Prostate gland (tissue), 2 donors: Measurements from ENCODE around the gene DLGAP1. TPM values are rescaled to one million over a fixed set of nuclear protein-coding genes. Genes with fewer than 3 reads are reported as not detected.
A peak's percentile ranks its signal among the peaks of the same experiment; 100 is the strongest.

Source experiments
- DNase-seq: peaks from one replicate; pipeline ENCODE4 v3.0.0-alpha.2; 2019; ENCODE audit warnings: low spot score
- H3K27ac ChIP-seq, 2 donors: fragments of 200-600 bp; sonication (generic); 2 replicates each; pipeline ENCODE4 v1.5.1; 2017 to 2019
- H3K27me3 ChIP-seq: fragments of 200-600 bp; sonication (generic); replicated peaks from 2 replicates; pipeline ENCODE4 v1.5.1; 2019; ENCODE audit not compliant: insufficient read depth
- H3K36me3 ChIP-seq, 2 donors: fragments of 200-600 bp; sonication (generic); 1 replicate in 1 of 2; 2 replicates in 1 of 2; pipeline versions ENCODE4 v1.5.1 to v1.8.1; 2017 to 2019
- H3K4me1 ChIP-seq: fragments of 200-600 bp; sonication (generic); replicated peaks from 2 replicates; pipeline ENCODE4 v1.5.1; 2019
- H3K4me3 ChIP-seq, 2 donors: fragments of 200-600 bp; sonication (generic); 2 replicates each; pipeline ENCODE4 v1.5.1; 2017 to 2019
- H3K9me3 ChIP-seq: fragments of 200-600 bp; sonication (generic); 2 replicates; pipeline ENCODE4 v1.5.1; 2017
- CTCF ChIP-seq, 4 experiments: fragments of 200-600 bp in 2 of 4; fragments of 450-650 bp in 2 of 4; sonication (generic) in 2 of 4; IDR thresholded peaks; 1 replicate in 3 of 4; 2 replicates in 1 of 4; pipeline ENCODE4 v1.5.1; 2016 to 2019; ENCODE audit warnings: antibody characterized with exemption in 4 of 4, mild to moderate bottlenecking in 2 of 4, moderate library complexity in 2 of 4
- POLR2A ChIP-seq: fragments of 450-650 bp; IDR thresholded peaks from one replicate; pipeline ENCODE4 v1.6.1; 2016; ENCODE audit warnings: antibody characterized with exemption, mild to moderate bottlenecking
- POLR2AphosphoS5 ChIP-seq: sonication (generic); formaldehyde crosslinking; IDR thresholded peaks from one replicate; pipeline ENCODE4 v1.6.1; 2017; ENCODE audit warnings: antibody characterized with exemption
- WGBS: methylation state at CpG from one replicate; pipeline ENCODE4 v1.1.5; 2018; 5-methylcytosine and 5-hydroxymethylcytosine counted together
- intact Hi-C: fragments of 100-400 bp; cut with DNase I; formaldehyde crosslinking; loops from one replicate; pipeline ENCODE4 v1.14.2; 2022
- total RNA-seq, 2 donors: library from RNA; depleted of rRNA; stranded (reverse); fragments of >200 nt; gene quantifications; one replicate each; pipeline ENCODE4 v1.1.0, GENCODE V29; 2016

The DLGAP1 gene
- total RNA-seq, 2 donors from 2014 or later, result 42.2 to 66.7 TPM

- Histone ChIP-seq H3K9me3 (no peaks in the 10 kb centered on the region), H3K27ac (peak overlapping the region; percentile 99), H3K36me3 (no peaks in the 10 kb centered on the region), H3K4me1 (peaks cover 20% of the 10 kb centered on the region), H3K27me3 (no peaks in the 10 kb centered on the region), H3K4me3 (peak overlapping the region; percentile 67 to 91)
- WGBS, result 5% methylated on average over 21 of the region's 21 CpGs
- peak; percentile 76 for DNase-seq
- intact Hi-C loops, result loop anchor here (5.0 kb wide), 1 partner anchor 171 kb away; no protein-coding TSS in a partner anchor
- no peak for TF ChIP-seq CTCF (IDR thresholded peaks at IDR 0.05)
- peak; percentile 34 for TF ChIP-seq POLR2A
- TF ChIP-seq POLR2AphosphoS5, result peak; percentile 85
These were observed 1001.4 kb downstream of the DLGAP1 start for GRCh38 chr18:3453540-3454364.

- H3K4me3 ChIP-seq, result peak overlapping the region; percentile 67 to 91
- no peaks in the 10 kb centered on the region for H3K27me3 ChIP-seq
- DNase-seq, result no peak
- TF ChIP-seq CTCF (IDR thresholded peaks at IDR 0.05) (no peak), POLR2A (no peak), POLR2AphosphoS5 (no peak)
- intact Hi-C loops, result loop anchor here (5.0 kb wide), 1 partner anchor 171 kb away; no protein-coding TSS in a partner anchor
- H3K36me3 ChIP-seq, result no peaks in the 10 kb centered on the region
- peak overlapping the region; percentile 99 for H3K27ac ChIP-seq
- peaks cover 12% of the 10 kb centered on the region for H3K4me1 ChIP-seq
- 31% methylated on average over 17 of the region's 17 CpGs for WGBS
- no peaks in the 10 kb centered on the region for H3K9me3 ChIP-seq
These were observed 1002.2 kb downstream of the DLGAP1 start for GRCh38 chr18:3452750-3453539.

GRCh38 chr18:3451989-3452749 lies 1002.9 kb downstream of the DLGAP1 start:
- peak; percentile 82 for DNase-seq
- under 1% methylated on average over 46 of the region's 53 CpGs for WGBS
- peak overlapping the region; percentile 67 to 91 for H3K4me3 ChIP-seq
- no peaks in the 10 kb centered on the region for H3K36me3 ChIP-seq
- H3K27ac ChIP-seq, result peak overlapping the region; percentile 99
- H3K9me3 ChIP-seq, result no peaks in the 10 kb centered on the region
- intact Hi-C loops, result loop anchor here (1.0 to 5.0 kb wide), 3 partner anchors 142 to 170 kb away; no protein-coding TSS in a partner anchor
- TF ChIP-seq POLR2AphosphoS5 (peak; percentile 62), CTCF (IDR thresholded peaks at IDR 0.05) (no peak), POLR2A (peak; percentile 76)
- H3K27me3 ChIP-seq, result no peaks in the 10 kb centered on the region
- peaks cover 11% of the 10 kb centered on the region for H3K4me1 ChIP-seq

GRCh38 chr18:3451183-3451988 lies 1003.7 kb downstream of the DLGAP1 start:
- Histone ChIP-seq H3K27me3 (no peaks in the 10 kb centered on the region), H3K9me3 (no peaks in the 10 kb centered on the region), H3K27ac (peak overlapping the region; percentile 99), H3K4me3 (peak overlapping the region; percentile 67 to 91), H3K36me3 (no peaks in the 10 kb centered on the region), H3K4me1 (peaks cover 8% of the 10 kb centered on the region)
- under 1% methylated on average over 43 of the region's 50 CpGs for WGBS
- intact Hi-C loops, result loop anchor here (1.0 to 5.0 kb wide), 3 partner anchors 143 to 169 kb away; no protein-coding TSS in a partner anchor
- TF ChIP-seq POLR2AphosphoS5 (peak; percentile 96), CTCF (IDR thresholded peaks at IDR 0.05) (peak in 1 of 4 experiments; percentile 31), POLR2A (peak; percentile 95)
- DNase-seq, result peak; percentile 94
